Hepatic stellate cell (primary cell): ENCODE measurements around the gene TEKT3.
A peak's percentile ranks its signal among the peaks of the same experiment; 100 is the strongest.

Experiments
- DNase-seq: peaks from one replicate; pipeline ENCODE4 v3.0.0; 2011; ENCODE audit warnings: low spot score

Gene TEKT3

DNA sequence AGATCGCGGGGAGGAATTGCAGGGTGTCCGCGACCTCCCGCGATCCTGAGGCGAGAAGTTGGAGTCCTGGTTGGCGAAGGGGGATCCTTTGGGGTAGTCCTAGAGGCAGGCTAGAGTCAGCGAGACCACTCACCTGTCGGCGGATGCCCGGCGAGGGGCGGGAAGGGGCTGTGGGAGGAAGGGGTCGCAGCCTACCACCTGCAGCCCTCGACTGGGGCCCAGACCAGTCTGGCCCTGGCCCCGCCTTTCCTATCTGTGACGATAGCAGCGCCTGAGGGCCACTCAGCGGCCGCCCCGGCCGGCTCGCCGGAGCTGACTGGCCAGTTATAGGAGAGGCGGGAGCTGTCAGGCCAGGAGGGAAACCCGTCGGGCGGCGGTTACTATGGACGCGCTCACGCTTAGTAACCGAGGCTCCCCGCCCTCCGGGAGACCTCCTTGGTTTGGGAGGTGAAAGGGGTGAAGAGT is at the start of gene TEKT3:
TEKT3 (minus strand) TSS at position 213 of the 465 bp plus-strand sequence. CDS start 10,012 bp downstream, outside the sequence.
- peak; percentile 42 for DNase-seq

DNA sequence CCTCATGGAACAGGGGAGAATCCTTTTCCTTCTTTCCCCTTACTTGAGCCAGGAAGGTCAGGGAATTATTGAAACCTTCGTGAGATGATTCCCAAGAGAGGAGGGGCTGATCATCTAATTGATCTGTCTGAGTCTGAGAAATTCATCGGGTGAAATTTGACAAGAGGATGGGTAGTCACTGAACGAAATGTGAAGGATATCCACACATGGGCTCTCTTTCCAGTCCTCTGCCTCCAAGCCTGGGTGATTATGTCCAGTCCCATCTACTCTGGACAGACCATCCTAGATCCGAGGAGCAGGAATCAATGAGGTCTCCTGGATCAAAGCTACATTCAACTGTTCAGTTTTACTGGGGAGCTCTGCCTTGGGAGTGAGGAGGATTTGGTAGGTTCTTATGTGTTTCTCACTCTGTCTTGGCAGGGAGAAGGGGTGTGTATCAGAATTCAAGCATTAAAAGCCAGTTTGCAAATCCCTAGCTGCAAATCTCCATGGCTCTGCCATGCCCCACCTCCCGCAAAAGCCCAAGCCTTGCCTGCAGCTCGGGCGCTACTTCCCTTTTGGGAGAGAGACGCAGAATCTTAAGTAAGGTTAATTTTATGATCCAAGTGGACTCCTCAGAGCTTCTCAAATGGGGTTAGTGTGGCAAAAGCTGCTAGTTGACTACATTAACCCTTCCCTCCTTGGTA is 47.1 kb upstream of the TEKT3 start:
- no peak for DNase-seq

DNA sequence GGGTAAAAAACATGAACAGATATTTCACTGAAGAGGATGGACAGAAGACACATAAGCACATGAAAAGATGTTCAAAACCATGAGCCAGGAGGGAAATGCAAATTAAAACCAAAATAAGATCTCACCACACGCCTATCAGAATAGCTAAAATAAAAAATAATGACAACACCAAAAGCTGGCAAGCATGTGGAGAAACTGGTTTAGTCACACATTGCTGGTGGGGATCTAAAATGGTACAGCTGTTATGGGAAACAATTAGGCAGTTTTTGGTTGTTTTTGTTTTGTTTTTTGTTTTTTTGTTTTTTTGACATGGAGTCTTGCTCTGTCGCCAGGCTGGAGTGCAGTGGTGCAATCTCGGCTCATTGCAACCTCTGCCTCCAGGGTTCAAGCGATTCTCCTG is 44.7 kb upstream of the TEKT3 start:
- DNase-seq: no peak

DNA sequence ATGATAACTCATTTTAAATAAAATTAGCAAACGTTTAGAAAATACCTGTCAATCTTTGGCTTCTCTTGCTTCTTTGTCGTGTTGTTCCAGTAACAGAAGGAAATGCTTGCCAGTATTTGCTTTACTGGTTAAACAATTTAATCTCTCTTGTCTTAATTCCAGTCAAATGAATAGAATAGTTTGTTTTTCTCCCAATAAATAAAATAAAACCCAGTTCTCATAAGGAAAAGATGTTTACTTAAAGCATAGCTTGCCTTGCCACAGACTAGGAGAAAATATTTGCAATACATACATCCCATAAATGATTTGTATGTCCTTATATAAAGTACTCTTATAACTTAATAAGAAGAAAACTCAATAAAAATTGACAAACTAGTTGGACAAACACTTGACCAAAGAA is 43.9 kb upstream of the TEKT3 start:
- no peak for DNase-seq

DNA sequence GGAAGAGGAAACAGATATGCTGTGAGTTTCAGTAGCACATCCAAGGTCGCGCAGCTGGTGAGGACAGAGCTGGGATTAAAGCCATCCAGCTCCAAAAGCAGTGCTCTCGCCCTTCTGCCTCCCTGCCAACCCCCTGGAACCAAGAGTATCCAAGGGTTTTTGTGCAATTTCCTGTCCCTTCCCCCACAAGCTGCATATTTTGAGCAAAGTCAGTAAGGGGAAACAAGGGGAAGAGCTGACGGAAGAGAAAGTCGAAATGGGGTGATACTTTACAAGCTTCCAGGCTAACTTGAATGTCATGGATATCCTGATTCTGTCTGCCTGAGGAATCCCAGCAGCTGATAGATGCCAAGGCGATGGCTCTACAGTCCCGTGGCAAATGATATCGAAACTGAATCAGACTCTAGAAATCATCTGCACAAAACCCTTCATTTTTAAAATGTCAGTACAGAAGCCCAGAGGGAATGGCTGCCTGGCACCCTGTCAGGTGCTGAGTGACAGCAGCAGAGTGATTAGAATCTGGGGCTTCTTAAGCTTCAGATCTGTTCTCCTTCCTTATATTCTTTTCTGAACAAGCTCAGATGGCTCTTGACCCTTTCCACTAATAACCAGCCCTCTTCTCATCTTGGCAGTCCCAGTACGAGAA is 42.9 kb upstream of the TEKT3 start:
- peak; percentile 11 for DNase-seq

DNA sequence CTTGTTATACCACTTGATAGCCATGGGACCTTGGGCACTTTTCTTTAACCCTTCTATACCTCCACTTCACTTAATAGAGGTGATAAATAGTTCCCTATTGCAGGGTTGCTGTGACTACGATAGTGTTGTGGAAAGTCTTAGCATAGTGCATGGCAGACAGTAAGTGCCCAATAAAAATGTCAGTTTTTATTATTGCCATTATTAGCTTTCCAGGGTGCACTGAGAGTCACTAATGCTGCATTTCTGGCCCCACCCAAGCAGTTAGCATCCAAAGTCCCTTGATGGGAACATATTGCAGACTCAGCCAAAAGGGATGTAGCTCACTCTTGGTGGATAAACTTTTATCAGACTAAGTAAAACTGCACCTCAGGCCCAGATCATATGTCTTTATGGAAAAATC is 41.5 kb upstream of the TEKT3 start:
- DNase-seq: no peak

DNA sequence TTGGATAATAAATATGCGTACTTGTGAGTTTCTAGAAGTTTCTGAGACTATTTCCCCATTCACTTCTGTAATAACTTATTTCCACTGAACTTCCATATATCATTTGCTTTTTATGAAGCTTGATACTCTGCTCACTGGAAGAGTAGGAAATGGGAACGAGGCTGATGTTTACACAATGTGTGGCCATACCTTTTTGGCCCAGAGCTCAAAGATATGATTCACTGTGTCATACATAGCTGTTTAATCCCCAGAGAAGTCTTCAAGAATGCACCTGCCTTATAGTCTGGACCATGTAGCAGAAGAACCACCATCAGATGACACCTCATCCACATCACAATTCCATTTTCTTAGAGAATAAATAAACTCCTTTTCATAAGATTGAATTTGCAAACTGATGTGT is 40.3 kb upstream of the TEKT3 start:
- no peak for DNase-seq

DNA sequence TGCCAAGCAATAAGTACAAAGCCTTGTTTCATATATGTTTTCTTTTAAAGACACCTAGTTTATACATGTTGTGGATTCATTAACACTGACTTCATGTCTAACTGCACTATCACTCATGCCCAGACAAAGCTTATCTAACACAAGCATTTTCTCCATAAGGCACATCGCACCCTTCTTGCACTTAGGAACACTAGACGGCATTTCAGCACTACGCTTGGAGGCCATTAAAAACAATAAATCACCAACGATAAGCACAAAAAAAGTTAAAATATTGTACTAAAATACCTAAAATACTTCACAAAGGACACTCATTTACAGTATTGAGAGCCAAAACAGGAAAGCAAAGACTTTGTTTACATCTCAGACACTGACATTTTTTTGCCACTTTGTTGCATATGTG is 39.0 kb upstream of the TEKT3 start:
- no peak for DNase-seq

DNA sequence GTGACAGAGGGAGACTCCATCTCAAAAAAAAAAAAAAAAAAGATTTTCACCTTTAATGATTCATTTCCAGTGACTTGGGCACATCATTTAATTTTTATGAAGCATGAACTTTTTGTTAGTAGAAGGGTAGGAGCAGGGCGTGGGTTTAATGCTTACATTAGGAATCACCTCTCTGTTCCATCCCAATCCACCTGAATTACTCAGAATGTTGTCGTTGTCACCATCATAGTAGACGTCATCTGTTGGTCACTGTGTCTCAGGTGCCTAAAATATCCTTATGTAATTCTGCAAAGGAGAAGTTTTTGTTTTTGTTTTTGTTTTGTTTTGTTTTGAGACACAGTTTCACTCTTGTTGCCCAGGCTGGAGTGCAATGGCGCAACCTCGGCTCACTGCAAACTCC is 38.3 kb upstream of the TEKT3 start:
- DNase-seq: no peak

DNA sequence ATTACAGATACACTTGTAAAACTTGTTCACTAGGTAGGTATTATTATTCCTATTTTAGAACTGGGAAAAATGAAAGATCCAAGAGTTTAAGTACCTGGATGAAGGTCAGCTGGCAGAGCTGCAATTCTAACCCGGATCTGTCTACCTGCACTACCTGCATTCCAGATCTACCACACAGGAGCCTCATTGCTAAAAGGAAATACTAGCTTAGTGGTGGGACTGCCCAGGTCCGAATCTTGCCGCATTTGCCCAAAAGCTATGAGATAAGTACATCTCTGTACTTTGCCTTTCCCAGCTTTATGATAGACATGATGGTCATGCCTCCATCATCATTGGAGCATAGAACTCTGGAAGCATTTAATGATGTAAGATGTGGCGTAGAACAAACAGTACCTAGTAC is 36.8 kb upstream of the TEKT3 start:
- DNase-seq: no peak

DNA sequence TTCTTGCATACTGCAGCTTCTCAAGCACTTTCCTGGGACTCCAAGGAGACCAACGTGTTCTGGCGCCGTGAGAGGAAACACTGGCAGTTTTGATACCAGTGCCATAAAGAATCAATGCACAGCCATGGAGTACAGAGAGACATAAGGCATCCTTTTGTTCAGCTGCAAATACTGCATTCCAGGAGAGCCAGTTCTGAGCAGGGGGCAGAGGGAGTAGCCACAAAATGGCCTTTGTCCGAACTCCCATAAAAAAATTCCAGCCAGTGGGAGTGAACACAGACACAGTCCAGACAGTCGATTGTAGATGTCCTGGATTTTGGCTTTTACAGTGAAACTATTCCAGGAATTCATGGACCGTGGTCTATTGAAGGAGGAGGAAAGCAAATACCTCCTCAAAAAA is 36.2 kb upstream of the TEKT3 start:
- peak; percentile 65 for DNase-seq

DNA sequence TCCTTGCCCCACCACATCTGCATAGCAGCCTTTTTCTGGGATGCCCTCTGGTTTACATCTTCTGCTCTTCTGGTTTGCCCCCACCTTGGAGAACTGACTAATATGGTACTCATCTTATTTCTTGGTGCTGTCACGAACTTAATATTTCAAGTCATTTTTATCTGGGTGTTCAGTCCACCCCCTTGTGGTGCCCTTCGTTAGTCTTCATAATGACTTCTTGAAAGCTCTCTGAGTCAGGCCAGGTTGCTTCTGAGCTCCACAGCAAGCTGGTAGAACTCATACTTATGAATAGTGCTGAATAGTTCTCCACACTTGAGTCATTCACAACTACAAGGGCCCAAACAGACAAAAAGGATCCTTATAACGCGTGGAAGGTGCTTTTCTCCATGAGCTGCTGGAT is 35.8 kb upstream of the TEKT3 start:
- DNase-seq: peak; percentile 40

DNA sequence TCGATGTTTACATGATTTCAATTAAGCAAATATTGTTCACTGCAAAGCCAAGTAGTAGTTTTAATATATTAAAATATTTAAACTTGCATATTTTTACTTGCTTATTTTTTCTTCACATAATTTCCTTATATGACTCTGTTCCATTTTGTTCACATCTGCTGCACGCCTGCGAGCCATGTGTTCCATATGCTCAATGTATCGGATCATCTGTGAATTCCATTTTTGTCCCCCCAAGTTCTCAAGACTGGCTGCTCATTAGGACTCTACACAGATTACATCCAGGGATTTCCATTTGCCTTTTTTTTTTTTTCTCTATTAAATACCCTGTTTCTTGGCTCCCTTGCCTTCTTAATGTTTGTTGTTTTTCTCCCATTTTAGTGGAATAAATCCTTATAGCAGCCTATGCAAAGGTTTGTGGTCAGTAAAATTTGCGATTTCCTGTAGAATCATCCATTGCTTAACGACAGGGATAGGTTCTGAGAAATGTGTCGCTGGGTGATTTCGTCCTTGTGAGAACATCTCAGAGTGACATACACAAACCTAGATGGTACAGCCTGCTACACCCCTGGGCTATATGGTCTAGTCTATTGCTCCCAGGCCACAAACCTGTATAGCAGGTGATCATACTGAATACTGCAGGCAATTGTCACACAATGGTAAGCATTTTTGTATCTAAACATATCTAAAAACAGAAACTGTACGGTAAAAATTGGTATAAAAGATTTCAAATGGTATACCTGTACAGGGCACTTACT is 30.2 kb upstream of the TEKT3 start:
- DNase-seq: no peak

DNA sequence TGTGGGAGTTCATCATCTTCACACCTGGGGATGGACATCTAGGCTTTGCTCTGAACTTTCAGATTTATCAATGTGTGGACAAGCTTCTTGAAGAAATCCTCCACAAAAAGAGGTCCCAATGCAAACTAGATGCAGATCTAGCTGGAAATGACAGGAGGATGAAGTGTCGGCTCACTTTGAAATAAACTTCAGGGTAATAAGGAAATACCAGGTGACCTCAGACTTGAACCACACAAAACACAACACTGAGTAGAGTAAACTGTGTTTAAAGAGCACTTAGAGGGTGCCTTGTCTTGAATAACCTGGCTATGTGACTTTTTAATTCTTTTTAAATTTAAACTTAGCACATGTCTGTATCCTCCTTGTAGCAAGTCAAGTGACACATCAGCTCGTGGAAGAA is 27.2 kb upstream of the TEKT3 start:
- DNase-seq: no peak

DNA sequence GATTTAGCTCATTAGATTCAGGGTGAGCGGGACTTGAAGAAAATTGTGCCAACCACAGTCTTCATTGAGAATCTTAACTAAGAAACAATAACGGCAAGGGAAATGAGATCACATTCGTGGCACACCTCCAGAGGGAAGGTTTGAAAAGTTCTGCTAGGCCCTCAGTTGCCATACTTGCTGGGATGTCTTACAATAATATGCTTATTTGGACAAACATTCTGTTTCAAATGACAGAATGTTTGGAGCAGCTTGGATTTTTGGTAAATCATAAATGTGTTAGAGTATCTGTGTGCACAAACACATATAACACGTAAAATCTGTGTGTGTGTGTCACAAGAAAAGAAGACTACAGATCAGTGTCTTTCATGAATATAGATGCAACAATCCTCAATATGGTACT is 24.6 kb upstream of the TEKT3 start:
- DNase-seq: no peak

DNA sequence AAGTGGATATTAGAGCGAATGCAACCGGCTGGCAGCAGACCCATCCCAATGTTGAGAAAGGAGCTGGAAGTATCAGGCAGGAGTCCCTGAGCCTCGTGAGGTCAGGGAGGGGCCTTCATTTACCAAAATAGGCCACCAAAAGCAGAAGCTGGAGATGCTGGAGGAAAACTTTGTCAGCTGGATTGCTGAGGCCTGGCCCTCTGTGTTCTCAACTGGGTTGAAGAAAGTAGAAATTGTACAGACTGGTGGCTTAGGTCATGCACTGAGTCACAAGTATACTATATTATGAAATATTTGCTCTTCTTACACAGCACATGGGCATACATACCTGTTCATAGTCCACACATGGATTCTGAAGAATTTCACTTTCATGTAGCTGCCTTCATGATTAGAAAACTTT is 23.2 kb upstream of the TEKT3 start:
- no peak for DNase-seq

DNA sequence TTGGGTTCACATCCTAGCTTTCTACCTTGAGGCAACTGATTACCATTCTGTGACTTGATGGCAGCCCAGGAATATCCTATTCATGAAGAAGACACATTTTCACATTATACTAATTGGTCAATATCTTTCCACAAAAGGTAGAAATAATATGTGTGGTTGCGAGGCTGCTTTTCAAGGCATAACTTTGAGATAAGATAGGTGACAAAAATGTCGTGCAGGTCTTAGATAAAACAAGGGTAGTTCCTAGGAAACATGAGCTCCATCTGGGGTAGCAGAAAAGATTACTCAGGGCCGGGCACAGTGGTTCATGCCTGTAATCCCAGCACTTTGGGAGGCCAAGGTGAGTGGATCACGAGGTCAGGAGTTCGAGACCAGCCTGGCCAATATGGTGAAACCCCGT is 22.3 kb upstream of the TEKT3 start:
- DNase-seq: no peak

DNA sequence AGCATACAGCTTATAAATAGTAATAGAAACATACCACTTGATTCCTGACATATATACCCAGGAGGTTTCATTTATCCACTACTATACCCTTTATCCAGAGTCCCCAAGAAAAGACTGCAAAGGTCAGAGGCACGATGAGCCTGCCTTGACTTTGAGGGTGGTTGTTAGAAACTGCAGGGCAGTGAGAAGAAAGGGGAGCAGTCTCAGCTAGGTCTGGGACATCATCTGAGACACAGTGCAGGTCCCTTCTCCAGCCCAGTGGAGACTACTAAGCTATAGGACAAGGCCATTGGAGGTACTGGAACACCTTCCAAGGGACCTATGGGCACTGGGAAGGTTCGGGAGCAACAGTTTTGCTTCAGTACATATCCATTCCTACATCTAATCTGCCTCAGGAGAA is 20.2 kb upstream of the TEKT3 start:
- no peak for DNase-seq

DNA sequence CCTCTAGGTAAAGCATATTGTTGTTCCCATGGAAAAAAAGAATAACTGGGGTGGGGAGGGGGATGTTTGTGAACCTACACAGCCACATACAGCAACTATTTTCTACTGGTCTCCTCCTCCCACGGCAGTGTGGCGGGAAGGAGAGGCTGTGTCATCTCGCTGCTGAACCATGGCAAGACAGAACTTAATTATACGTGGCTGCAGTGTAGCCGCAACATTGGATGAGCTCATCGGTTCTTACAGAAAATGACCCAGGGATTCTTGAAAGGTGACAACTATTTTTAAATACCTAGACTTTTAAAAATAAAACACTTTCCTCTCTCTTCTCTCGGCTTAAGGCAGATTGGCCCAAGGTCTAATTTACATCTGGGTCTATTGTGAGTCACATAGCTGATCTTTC is 19.8 kb upstream of the TEKT3 start:
- no peak for DNase-seq

DNA sequence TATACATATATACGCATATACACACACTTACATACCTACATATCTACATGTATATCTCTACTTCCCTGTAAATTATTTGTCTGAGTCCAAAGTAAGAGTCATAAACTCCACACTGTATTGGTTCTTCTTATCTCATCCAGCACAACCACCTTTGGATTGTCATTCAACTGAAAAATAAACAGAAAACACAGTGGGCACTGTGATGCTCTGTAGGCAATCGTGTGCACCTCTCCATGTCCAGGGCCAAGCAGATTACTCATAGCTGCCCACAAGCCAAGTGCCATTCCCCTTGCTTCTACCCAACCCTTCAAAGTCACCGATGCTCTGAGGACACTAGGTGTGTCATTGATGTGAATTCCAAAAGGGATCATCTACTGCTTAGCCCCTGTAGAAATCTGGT is 12.9 kb upstream of the TEKT3 start:
- DNase-seq: no peak

DNA sequence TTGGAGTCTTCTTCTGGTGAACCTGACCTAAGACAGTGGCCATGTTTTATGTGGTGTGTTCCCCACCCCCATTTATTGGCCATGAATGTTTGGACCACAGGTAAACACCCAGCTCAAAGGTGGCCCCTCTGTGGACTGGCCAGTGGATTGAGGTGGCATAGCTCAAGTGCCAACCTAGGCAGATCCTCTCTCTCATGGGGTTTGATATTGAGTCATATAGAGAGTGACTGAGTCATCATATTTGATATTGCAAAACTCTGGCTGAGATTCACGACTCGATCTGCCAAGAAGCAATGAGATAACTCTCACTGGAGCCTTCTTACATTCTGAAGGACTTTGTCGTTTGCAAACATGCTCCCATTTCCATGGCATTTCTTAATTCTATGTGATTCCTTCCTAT is 10.5 kb upstream of the TEKT3 start:
- peak; percentile 63 for DNase-seq

DNA sequence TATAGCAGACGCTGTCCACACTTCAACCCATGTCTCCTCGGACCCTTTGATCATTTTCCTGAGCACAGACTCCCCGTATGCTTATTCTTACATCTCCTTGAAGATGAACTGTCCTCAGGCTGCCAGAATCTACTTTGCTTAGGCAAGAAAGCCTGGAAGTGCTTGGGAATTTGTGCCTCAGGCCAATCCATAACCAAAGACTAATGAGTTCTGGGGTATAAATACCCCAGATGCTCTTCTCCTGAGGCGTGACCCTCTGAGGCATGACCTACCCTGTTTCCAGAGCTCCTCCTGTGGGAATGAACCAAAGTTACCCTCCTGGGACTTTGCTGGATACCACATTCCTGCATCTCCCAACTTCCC is 10.1 kb upstream of the TEKT3 start:
- no peak for DNase-seq

DNA sequence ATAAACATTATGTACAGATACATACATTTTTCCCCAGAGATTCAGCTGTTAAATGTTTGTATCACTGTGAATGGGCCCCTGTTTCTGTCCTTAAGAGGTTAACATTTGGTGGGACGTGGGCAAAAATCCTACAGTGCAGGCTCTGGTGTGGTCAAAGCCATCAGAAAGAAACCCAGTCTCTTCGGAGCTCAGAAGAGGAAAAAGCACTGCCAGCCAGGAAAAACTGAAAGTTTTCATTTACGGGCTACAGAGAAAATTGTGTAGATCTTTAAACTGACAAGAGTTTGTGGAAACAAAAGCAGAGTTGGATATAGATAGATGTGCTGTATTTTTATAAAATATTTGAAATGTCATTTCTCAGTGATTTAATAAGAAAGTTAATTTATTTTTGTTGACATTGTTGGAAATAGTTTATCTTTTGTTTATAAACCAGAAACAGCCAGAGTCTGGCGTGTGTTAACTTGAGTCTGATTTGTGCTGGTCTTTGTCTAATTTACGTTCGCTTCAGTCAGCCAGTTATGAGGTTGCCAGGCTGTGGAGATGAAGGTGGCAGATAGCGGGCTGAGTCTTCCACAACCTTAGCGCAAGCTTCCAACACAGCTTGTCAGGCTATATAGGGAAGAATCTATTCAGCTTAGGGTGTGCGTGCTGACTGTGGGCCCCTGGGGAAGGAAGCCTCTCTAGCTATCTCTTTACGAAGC is 9.5 kb upstream of the TEKT3 start:
- no peak for DNase-seq
